CMK (cell line): ENCODE results near the gene SNAPC5.
"Not testable (repeated sequence)": the region's sequence is repeated elsewhere in the genome, so short reads cannot be mapped to it uniquely, and the experiment has no call there.

Experiments
- DNase-seq: peaks from one replicate; pipeline ENCODE4 v3.0.0-alpha.2; 2010; ENCODE audit warnings: low read depth

Gene SNAPC5

GRCh38 chr15:66491846-66492245, 5.7 kb downstream of the SNAPC5 start:
- no peak for DNase-seq

GRCh38 chr15:66489179-66489791, 8.3 kb downstream of the SNAPC5 start:
- DNase-seq = no peak

- no peak for DNase-seq
These were observed 9.0 kb downstream of the SNAPC5 start for GRCh38 chr15:66488525-66488924.

- DNase-seq = no peak
These were observed 10.7 kb downstream of the SNAPC5 start for GRCh38 chr15:66486887-66487286.

- DNase-seq = no peak
These were observed 12.9 kb downstream of the SNAPC5 start for GRCh38 chr15:66484539-66485112.

- DNase-seq = no peak
These were observed 14.4 kb downstream of the SNAPC5 start for GRCh38 chr15:66483131-66483566.

GRCh38 chr15:66482539-66482938, 15.0 kb downstream of the SNAPC5 start:
- DNase-seq = no peak

- no peak for DNase-seq
These were observed 16.3 kb downstream of the SNAPC5 start for GRCh38 chr15:66481107-66481856.

GRCh38 chr15:66480267-66480666, 17.3 kb downstream of the SNAPC5 start:
- no peak for DNase-seq

- DNase-seq = no peak
These were observed 20.6 kb downstream of the SNAPC5 start for GRCh38 chr15:66477011-66477410.

GRCh38 chr15:66476535-66476934, 21.0 kb downstream of the SNAPC5 start:
- no peak for DNase-seq

GRCh38 chr15:66474963-66475362, 22.6 kb downstream of the SNAPC5 start:
- DNase-seq = no peak

- DNase-seq = no peak
These were observed 23.4 kb downstream of the SNAPC5 start for GRCh38 chr15:66474135-66474534.

GRCh38 chr15:66472176-66472999, 25.2 kb downstream of the SNAPC5 start:
- no peak for DNase-seq

GRCh38 chr15:66470825-66471224, 26.7 kb downstream of the SNAPC5 start:
- not testable (repeated sequence) for DNase-seq

- DNase-seq = not testable (repeated sequence)
These were observed 30.2 kb downstream of the SNAPC5 start for GRCh38 chr15:66467162-66468040.

GRCh38 chr15:66465294-66465693, 32.3 kb downstream of the SNAPC5 start:
- DNase-seq = not testable (repeated sequence)

GRCh38 chr15:66462627-66463026, 34.9 kb downstream of the SNAPC5 start:
- DNase-seq = no peak

- no peak for DNase-seq
These were observed 35.6 kb downstream of the SNAPC5 start for GRCh38 chr15:66461917-66462316.

- DNase-seq = not testable (repeated sequence)
These were observed 36.3 kb downstream of the SNAPC5 start for GRCh38 chr15:66461294-66461693.
